Jurkat, Clone E6-1 (cell line): ENCODE measurements around the gene ZNF846.

ENCODE experiments used
- DNase-seq: peaks from one replicate; pipeline ENCODE4 v3.0.0-alpha.2; 2011; ENCODE audit warnings: low read depth, low spot score
- H3K4me3 ChIP-seq: 2 replicates; pipeline ENCODE4 v1.5.1; 2011; ENCODE audit warnings: mild to moderate bottlenecking, low read length, control low read depth, moderate library complexity

Gene ZNF846

DNA sequence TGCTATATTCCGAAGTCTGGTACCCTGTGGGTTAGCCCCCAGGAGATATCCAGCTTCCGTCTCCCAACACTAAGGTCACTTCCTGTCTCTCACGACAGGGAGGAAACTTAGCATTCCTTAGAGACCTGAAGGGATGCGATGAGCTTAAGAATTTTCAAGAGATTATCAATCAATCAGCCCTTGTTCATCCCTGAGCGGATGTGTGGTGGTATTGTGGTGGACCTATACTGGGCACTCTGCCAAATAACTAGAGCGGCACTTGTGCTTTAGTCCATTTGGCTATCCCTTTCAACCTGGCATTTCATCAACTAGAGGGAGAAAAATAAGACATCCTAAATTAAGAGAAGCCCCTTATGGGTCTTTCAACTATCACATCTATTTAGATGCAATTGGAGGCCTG is 62.7 kb downstream of the ZNF846 start:
- no peak overlapping the region for H3K4me3 ChIP-seq
- DNase-seq, result no peak

DNA sequence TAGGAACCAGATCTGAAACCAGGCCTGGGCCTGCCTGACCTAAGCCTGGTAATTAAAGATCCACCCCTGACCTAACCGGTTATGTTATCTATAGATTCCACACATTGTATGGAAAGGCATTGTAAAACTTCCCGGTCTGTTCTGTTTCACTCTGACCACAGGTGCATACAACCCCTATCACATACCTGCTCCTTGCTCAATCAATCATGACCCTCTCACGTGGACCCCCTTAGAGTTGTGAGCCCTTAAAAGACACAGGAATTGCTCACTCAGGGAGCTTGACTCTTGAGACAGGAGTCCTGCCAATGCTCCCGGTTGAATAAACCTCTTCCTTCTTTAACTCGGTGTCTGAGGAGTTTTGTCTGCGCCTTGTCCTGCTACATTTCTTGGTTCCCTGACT is 66.4 kb downstream of the ZNF846 start:
- DNase-seq, result no peak
- no peak overlapping the region for H3K4me3 ChIP-seq
